ENCODE measurements around the gene RNF166.
A peak's percentile ranks its signal among the peaks of the same experiment; 100 is the strongest.

RNF166 gene

DNA sequence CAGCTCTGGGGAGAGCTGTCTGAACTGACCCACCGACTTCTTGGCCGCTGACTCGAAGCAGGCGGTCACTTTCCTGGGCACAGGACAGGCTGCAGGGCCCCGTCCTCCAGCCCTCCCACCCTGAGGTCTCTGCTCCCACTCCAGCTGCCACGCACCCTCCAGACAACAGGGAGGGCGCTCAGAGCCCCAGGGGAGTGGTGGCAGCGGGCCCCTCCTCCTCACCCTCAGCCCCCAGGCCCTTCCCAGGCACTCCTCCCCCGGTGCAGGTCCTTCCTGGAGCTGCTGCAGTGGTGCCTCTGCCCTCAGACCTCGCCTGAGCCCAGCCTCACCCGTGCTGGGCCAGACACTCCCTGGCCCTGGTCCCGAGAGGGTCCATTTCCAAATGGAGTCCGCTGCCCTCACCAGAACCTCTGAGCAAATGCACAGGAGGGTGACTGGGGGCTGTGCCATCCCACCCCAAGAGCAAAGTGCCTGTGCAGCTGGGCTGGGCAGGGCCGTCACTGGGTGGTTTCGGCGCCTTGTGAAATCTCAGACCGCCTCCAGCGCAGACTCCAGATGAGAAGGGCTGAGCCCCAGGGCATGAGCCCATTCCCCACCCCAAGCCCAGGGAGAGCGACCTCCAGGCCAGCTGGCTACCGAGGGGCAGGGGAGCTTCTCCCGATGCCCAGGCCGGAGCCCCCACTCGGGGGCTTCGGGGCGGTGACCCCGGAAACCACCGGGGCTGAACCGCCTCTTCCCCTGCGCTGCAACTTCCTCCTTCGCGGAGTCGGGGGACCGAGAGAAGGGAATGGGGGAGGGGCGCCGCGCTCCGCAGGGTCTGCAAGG is 56.1 kb downstream of the RNF166 start:
- H3K4me2 ChIP-seq (ENCODE audit: low read depth, low read length): peak overlapping the region; percentile 66
- peak; percentile 26 for DNase-seq
- H3K27ac ChIP-seq (ENCODE audit: low read length): peak overlapping the region; percentile 53; the same call in 1 of the 2 replicates
- no peak for TF ChIP-seq EZH2 (optimal IDR thresholded peaks at IDR 0.05; ENCODE audit: low read depth, low read length)
- TF ChIP-seq, protein P1, sequence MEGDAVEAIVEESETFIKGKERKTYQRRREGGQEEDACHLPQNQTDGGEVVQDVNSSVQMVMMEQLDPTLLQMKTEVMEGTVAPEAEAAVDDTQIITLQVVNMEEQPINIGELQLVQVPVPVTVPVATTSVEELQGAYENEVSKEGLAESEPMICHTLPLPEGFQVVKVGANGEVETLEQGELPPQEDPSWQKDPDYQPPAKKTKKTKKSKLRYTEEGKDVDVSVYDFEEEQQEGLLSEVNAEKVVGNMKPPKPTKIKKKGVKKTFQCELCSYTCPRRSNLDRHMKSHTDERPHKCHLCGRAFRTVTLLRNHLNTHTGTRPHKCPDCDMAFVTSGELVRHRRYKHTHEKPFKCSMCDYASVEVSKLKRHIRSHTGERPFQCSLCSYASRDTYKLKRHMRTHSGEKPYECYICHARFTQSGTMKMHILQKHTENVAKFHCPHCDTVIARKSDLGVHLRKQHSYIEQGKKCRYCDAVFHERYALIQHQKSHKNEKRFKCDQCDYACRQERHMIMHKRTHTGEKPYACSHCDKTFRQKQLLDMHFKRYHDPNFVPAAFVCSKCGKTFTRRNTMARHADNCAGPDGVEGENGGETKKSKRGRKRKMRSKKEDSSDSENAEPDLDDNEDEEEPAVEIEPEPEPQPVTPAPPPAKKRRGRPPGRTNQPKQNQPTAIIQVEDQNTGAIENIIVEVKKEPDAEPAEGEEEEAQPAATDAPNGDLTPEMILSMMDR (IDR thresholded peaks at IDR 0.05; ENCODE audit: low read length): no peak
- peaks cover 11% of the 10 kb centered on the region; the same call in 1 of the 2 replicates for H3K4me1 ChIP-seq (ENCODE audit: low read length)
- H3K9me2 ChIP-seq (replicated peaks; ENCODE audit: insufficient read depth, low read length): no peaks in the 10 kb centered on the region
- no peaks in the 10 kb centered on the region for H4K20me1 ChIP-seq (ENCODE audit: insufficient read depth, low read length)
- no peaks in the 10 kb centered on the region for H3F3A ChIP-seq (ENCODE audit: insufficient read depth, low read length)
- H3K9ac ChIP-seq (ENCODE audit: low read length): peak overlapping the region; percentile 79
- H3K27me3 ChIP-seq (replicated peaks; ENCODE audit: insufficient read depth, low read length): no peaks in the 10 kb centered on the region
- peak overlapping the region; percentile 83 for H3K4me3 ChIP-seq (ENCODE audit: low read length)
- H2AFZ ChIP-seq (ENCODE audit: low read length): no peak overlapping the region
- H3K36me3 ChIP-seq (replicated peaks; ENCODE audit: insufficient read depth, low read length): no peaks in the 10 kb centered on the region
- H3K9me3 ChIP-seq (replicated peaks; ENCODE audit: insufficient read depth, low read length): no peaks in the 10 kb centered on the region
- H3K79me2 ChIP-seq (ENCODE audit: low read length): peaks cover 24% of the 10 kb centered on the region

DNA sequence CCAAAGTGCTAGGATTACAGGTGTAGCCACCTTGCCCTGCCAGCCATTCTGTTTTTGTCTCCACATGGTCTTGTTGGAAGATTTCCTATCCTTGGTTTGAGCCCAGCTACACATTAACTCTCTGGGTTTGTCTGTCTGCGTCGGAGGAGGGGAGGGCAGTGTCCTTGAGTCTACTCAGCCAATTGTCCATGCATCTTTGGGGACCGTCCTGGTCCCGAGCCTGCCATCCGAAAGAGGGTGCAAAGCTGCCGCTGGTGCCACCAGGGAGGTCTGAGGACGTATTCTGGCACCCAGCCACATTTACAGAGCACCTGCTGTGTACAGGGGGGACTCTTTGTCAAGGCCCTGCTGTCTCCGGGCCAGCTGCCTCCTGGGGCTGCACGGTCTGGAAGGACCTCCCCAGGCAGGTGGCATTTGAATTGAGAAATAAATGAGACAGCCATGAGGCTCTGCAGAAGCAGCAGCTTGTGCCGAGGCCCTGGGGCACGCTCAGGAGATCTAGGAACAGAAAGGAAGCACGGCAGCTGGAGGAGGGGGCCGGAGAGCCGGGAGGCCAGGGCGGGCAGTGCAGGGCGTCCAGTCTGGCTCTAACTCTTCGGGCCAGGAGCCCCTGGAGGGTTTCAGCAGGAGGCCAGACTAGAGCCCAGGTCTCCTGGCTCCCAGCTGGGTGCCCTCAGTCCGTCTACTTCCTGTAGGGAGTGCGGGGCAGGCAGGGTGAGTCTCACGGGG is 56.8 kb downstream of the RNF166 start:
- Histone ChIP-seq H3K9ac (ENCODE audit: low read length) (peak overlapping the region; percentile 79; the same call in 1 of the 2 replicates), H3K4me3 (ENCODE audit: low read length) (peak overlapping the region; percentile 83), H3K79me2 (ENCODE audit: low read length) (peaks cover 24% of the 10 kb centered on the region), H3K27ac (ENCODE audit: low read length) (no peak overlapping the region; the same call in 1 of the 2 replicates), H3K27me3 (replicated peaks; ENCODE audit: insufficient read depth, low read length) (no peaks in the 10 kb centered on the region), H3K4me2 (ENCODE audit: low read depth, low read length) (peak overlapping the region; percentile 66), H3K9me2 (replicated peaks; ENCODE audit: insufficient read depth, low read length) (no peaks in the 10 kb centered on the region), H3K36me3 (replicated peaks; ENCODE audit: insufficient read depth, low read length) (no peaks in the 10 kb centered on the region), H3K4me1 (ENCODE audit: low read length) (peaks cover 11% of the 10 kb centered on the region; the same call in 1 of the 2 replicates), H3K9me3 (replicated peaks; ENCODE audit: insufficient read depth, low read length) (no peaks in the 10 kb centered on the region), H4K20me1 (ENCODE audit: insufficient read depth, low read length) (no peaks in the 10 kb centered on the region), H3F3A (ENCODE audit: insufficient read depth, low read length) (no peaks in the 10 kb centered on the region), H2AFZ (ENCODE audit: low read length) (no peak overlapping the region)
- DNase-seq: no peak
- TF ChIP-seq, protein P1 (IDR thresholded peaks at IDR 0.05; ENCODE audit: low read length): no peak
- TF ChIP-seq EZH2phosphoT487 (IDR thresholded peaks at IDR 0.05; ENCODE audit: low read length): no peak
- no peak for TF ChIP-seq EZH2 (optimal IDR thresholded peaks at IDR 0.05; ENCODE audit: low read depth, low read length)

- Histone ChIP-seq H3K36me3 (replicated peaks; ENCODE audit: insufficient read depth, low read length) (no peaks in the 10 kb centered on the region), H2AFZ (ENCODE audit: low read length) (no peak overlapping the region), H3K27me3 (replicated peaks; ENCODE audit: insufficient read depth, low read length) (no peaks in the 10 kb centered on the region), H3K27ac (ENCODE audit: low read length) (no peak overlapping the region), H3K9ac (ENCODE audit: low read length) (no peak overlapping the region), H3K4me2 (ENCODE audit: low read depth, low read length) (no peak overlapping the region), H3K9me2 (replicated peaks; ENCODE audit: insufficient read depth, low read length) (no peaks in the 10 kb centered on the region), H3K9me3 (replicated peaks; ENCODE audit: insufficient read depth, low read length) (no peaks in the 10 kb centered on the region), H3K4me1 (ENCODE audit: low read length) (peaks cover 11% of the 10 kb centered on the region; the same call in 1 of the 2 replicates), H3K4me3 (ENCODE audit: low read length) (no peak overlapping the region), H3K79me2 (ENCODE audit: low read length) (peaks cover 24% of the 10 kb centered on the region), H3F3A (ENCODE audit: insufficient read depth, low read length) (no peaks in the 10 kb centered on the region), H4K20me1 (ENCODE audit: insufficient read depth, low read length) (no peaks in the 10 kb centered on the region)
- TF ChIP-seq EZH2phosphoT487 (IDR thresholded peaks at IDR 0.05; ENCODE audit: low read length) (no peak), EZH2 (optimal IDR thresholded peaks at IDR 0.05; ENCODE audit: low read depth, low read length) (no peak)
- TF ChIP-seq, protein P1 (IDR thresholded peaks at IDR 0.05; ENCODE audit: low read length): no peak
- DNase-seq: no peak
Observed at GRCh38 chr16:88647178-88648070, 58.8 kb downstream of the RNF166 start.

Measured in MM.1S (cell line).